ENCODE results near the gene XRRA1.

Gene XRRA1

DNA sequence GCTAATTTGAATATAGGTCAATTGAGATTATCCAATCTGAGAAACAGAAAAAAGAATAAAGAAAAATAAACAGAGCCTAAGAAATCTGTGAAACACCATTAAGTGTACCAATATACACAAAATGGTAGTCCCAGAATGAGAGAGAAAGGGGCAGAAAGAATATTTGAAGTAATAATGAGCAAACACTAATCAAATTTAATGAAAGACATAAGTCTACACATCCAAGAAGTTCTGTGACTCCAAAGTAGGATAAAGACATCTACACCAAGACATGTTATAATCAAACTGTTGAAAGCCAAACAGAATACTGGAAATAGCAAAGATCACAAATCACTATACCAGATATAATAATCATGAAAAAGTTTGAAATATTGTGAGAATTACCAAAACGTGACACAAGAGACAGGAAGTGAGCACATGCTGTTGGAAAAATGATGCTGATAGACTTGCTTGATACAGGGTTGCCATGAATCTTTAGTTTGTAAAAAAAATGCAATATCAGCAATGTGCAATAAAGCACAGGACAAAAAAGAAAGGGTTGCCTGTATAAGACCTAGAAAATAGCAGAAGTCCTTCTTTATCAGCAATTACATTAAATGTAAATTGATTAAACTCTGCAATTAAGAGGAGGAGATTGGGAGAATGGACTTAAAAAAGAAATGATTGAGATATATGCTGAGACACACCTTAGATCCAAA lies 124.5 kb downstream of the XRRA1 start:
- no peak for DNase-seq

- DNase-seq: no peak
Measured at GRCh38 chr11:74822170-74822569, 126.7 kb downstream of the XRRA1 start.

GRCh38 chr11:74820763-74821162 lies 128.1 kb downstream of the XRRA1 start:
- no peak for DNase-seq

- no peak for DNase-seq
Measured at GRCh38 chr11:74819400-74819799, 129.5 kb downstream of the XRRA1 start.

DNA sequence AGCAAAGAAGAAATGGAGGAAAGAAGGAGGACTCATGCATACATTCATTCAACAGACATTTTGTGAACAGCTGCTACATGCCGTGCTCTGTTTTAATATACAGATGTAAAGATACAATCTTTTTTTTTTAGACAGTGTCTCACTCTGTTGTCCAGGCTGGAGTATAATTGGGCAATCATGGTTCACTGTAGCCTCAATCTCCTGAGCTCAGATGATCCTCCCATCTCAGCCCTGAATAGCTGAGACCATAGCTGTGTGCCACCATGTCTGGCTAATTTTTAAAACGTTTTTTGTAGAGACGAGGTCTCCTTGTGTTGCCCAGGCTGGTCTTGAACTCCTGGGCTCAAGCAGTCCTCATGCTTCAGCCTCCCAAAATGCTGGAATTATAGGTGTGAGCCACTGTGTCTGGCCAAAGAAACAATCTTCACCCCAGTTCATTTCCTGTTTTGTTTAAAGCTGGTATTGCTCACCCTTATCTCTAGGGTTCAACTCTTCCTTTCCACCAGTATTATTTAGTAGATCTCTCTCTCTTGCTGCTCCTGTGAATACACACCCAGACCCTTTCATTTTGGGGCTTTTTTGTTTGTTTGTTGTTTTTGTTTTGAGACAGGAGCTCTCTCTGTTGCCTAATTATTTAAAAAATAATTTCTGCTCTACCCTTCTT lies 130.5 kb downstream of the XRRA1 start:
- no peak for DNase-seq

GRCh38 chr11:74816664-74817063 lies 132.2 kb downstream of the XRRA1 start:
- DNase-seq: no peak

DNA sequence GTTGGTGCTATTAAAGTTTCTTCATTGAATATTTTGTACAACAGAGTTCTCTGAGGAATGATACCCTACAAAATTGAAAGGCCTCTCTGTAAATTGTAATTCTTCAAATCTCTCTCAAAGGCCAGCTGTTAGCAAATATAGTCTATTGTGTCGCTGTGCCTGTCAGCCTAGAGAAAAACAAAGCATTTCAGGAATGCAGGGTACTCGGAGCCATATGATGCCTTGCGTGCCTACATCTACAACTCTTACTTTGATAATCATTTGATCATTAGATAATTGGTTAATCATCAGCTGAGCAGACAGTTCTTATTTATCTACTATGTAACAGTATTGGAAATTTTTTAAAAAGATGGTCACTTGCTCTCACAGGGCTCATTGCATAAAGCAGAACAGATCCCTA lies 132.9 kb downstream of the XRRA1 start:
- DNase-seq: no peak

GRCh38 chr11:74809801-74810200 lies 139.1 kb downstream of the XRRA1 start:
- DNase-seq: no peak

DNA sequence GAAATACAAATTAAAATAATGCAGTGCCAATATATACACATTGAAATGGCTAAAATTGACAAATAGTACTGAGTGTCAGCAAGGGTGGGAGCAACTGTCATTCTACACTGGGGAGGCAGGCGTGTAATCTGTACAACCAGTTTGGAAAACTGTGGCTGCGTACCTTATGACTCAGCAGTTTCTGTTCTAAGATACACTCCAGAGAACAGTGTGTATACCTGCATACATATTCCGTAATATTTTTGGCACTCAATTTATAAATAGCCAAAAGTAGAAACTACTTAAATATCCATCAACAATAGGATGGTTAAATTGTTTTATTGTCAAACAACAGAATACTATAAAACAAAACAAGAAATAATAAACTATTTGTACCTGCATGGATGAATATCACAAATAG lies 142.6 kb downstream of the XRRA1 start:
- peak; percentile 43 for DNase-seq

GRCh38 chr11:74791333-74792100 lies 157.4 kb downstream of the XRRA1 start:
- no peak for DNase-seq
